ENCODE data around the gene ALX1.

GRCh38 chr12:85301051-85301450 lies 21.0 kb downstream of the ALX1 start:
- TF ChIP-seq CTCF (IDR thresholded peaks at IDR 0.05): no peak
- no peak for TF ChIP-seq POLR2A (IDR thresholded peaks at IDR 0.05)

Measured in body of pancreas (tissue), 4 donors.